Vagina (tissue), 2 donors: ENCODE results near the gene ZNF417. TPM values are rescaled to one million over a fixed set of nuclear protein-coding genes. Genes with fewer than 3 reads are reported as not detected.
"Not testable (repeated sequence)": the region's sequence is repeated elsewhere in the genome, so short reads cannot be mapped to it uniquely, and the experiment has no call there.

Experiments used
- DNase-seq, 2 donors: peaks; one replicate each; pipeline ENCODE4 v3.0.0-alpha.2; 2017; ENCODE audit errors: extremely low spot score in 2 of 2
- H3K27ac ChIP-seq: fragments of 200-600 bp; sonication (generic); one replicate; pipeline ENCODE4 v1.5.1; 2019
- H3K27me3 ChIP-seq: fragments of 200-600 bp; sonication (generic); one replicate; pipeline ENCODE4 v1.5.1; 2019
- H3K36me3 ChIP-seq, 2 donors: fragments of 200-600 bp; sonication (generic); one replicate each; pipeline ENCODE4 v1.5.1; 2017 to 2019
- H3K4me1 ChIP-seq: fragments of 200-600 bp; sonication (generic); one replicate; pipeline ENCODE4 v1.5.1; 2019
- H3K4me3 ChIP-seq, 2 donors: fragments of 200-600 bp; sonication (generic); 1 replicate in 1 of 2; 2 replicates in 1 of 2; pipeline ENCODE4 v1.5.1; 2016 to 2019
- H3K9me3 ChIP-seq: fragments of 200-600 bp; sonication (generic); one replicate; pipeline ENCODE4 v1.5.1; 2019
- POLR2A ChIP-seq, 2 donors: fragments of 450-650 bp; IDR thresholded peaks; one replicate each; pipeline ENCODE4 v1.6.1; 2017; ENCODE audit warnings: antibody characterized with exemption in 2 of 2, mild to moderate bottlenecking in 2 of 2, moderate library complexity in 2 of 2
- POLR2AphosphoS5 ChIP-seq, 2 donors: sonication (generic); formaldehyde crosslinking; IDR thresholded peaks; one replicate each; pipeline ENCODE4 v1.9.0; 2017; ENCODE audit warnings: antibody characterized with exemption in 2 of 2, mild to moderate bottlenecking in 2 of 2, low read depth in 1 of 2; ENCODE audit not compliant: insufficient read depth in 1 of 2
- intact Hi-C: fragments of 100-400 bp; cut with DNase I; formaldehyde crosslinking; loops from one replicate; pipeline ENCODE4 v1.15.1; 2023
- total RNA-seq: library from RNA; depleted of rRNA; stranded (reverse); fragments of >200 nt; gene quantifications from one replicate; pipeline ENCODE4 v1.2.3, GENCODE V29; 2016
- TF ChIP-seq, protein P1 (sequence below), 3 experiments: fragments of 450-650 bp in 2 of 3; fragments of 200-600 bp in 1 of 3; sonication (generic) in 1 of 3; IDR thresholded peaks; one replicate each; pipeline ENCODE4 v1.5.1; 2017 to 2019; ENCODE audit warnings: antibody characterized with exemption in 3 of 3, mild to moderate bottlenecking in 2 of 3, moderate library complexity in 2 of 3

Gene ZNF417
- total RNA-seq, 1 donor from 2014 or later = 7.9 TPM

DNA sequence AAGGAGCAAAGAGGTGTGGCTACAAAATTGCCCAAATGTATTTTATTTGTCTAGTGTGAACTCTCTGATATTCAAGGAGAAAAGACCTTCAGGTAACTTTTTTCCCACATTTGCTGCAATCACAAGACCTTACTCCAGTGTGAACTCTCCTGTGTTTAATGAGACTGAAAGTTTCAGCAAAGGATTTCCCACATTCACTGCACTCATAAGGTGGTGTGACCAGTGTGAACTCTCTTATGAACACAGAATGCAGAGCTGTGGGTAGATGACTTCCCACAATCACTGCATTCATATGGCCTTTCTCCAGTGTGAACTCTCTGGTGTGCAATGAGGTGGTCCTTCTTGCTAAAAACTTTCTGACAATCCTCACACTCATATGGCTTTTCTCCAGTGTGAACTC lies 43.9 kb downstream of the ZNF417 start:
- intact Hi-C loops = no loop called here
- no peak for DNase-seq
- TF ChIP-seq, protein P1, sequence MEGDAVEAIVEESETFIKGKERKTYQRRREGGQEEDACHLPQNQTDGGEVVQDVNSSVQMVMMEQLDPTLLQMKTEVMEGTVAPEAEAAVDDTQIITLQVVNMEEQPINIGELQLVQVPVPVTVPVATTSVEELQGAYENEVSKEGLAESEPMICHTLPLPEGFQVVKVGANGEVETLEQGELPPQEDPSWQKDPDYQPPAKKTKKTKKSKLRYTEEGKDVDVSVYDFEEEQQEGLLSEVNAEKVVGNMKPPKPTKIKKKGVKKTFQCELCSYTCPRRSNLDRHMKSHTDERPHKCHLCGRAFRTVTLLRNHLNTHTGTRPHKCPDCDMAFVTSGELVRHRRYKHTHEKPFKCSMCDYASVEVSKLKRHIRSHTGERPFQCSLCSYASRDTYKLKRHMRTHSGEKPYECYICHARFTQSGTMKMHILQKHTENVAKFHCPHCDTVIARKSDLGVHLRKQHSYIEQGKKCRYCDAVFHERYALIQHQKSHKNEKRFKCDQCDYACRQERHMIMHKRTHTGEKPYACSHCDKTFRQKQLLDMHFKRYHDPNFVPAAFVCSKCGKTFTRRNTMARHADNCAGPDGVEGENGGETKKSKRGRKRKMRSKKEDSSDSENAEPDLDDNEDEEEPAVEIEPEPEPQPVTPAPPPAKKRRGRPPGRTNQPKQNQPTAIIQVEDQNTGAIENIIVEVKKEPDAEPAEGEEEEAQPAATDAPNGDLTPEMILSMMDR (IDR thresholded peaks at IDR 0.05) = no peak
- TF ChIP-seq POLR2A (IDR thresholded peaks at IDR 0.05) (no peak), POLR2AphosphoS5 (IDR thresholded peaks at IDR 0.05; ENCODE audit: insufficient read depth in 1 of 2, low read depth in 1 of 2) (no peak)
- no peaks in the 10 kb centered on the region for H3K4me1 ChIP-seq
- H3K9me3 ChIP-seq = peaks cover 53% of the 10 kb centered on the region
- no peak overlapping the region for H3K4me3 ChIP-seq
- H3K27ac ChIP-seq = no peak overlapping the region
- no peaks in the 10 kb centered on the region for H3K27me3 ChIP-seq
- peaks cover 0 to 29% of the 10 kb centered on the region in 2 donors for H3K36me3 ChIP-seq

DNA sequence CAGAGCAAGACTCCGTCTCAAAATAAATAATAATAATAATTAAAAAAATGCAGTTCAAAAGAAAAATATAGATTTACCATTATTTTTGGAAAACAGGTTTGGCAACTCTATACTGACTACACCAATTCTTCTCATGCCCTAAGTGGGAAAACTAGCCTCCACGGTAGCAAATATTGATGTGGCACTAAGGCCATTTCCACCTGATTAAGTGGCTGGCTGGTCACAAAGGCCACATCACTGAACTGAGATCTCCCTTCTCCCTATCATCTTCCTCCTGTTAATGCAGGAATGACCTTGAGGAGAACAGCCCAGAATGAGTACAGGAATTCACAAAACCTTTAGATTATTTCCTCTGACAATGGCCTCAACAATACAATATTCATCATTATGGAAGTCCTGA lies 46.2 kb downstream of the ZNF417 start:
- no peaks in the 10 kb centered on the region for H3K4me1 ChIP-seq
- no peak for DNase-seq
- no peak overlapping the region for H3K27ac ChIP-seq
- peaks cover 54% of the 10 kb centered on the region for H3K9me3 ChIP-seq
- TF ChIP-seq POLR2A (IDR thresholded peaks at IDR 0.05) = no peak
- H3K4me3 ChIP-seq = no peak overlapping the region
- H3K36me3 ChIP-seq = peaks cover 0 to 37% of the 10 kb centered on the region in 2 donors
- intact Hi-C loops = no loop called here
- no peaks in the 10 kb centered on the region for H3K27me3 ChIP-seq

DNA sequence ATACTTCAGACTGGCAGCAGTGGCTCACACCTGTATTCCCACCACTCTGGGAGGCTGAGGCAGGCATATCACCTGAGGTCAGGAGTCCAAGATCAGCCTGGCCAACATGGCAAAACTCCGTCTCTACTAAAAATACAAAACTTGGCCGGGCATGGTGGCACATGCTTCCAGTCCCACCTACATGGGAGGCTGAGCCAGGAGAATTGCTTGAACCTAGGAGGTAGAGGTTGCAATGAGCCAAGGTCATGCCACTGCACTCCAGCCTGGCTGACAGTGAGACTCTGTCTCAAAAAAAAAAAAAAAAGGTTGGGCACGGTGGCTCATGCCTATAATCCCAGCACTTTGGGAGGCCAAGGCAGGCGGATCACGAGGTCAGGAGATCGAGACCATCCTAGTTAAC lies 46.7 kb downstream of the ZNF417 start:
- intact Hi-C loops, DNase-seq, H3K27me3 ChIP-seq, H3K4me1 ChIP-seq, H3K27ac ChIP-seq, H3K4me3 ChIP-seq: not testable (repeated sequence)
- peaks cover 56% of the 10 kb centered on the region for H3K9me3 ChIP-seq
- peaks cover 5 to 42% of the 10 kb centered on the region in 2 donors for H3K36me3 ChIP-seq

DNA sequence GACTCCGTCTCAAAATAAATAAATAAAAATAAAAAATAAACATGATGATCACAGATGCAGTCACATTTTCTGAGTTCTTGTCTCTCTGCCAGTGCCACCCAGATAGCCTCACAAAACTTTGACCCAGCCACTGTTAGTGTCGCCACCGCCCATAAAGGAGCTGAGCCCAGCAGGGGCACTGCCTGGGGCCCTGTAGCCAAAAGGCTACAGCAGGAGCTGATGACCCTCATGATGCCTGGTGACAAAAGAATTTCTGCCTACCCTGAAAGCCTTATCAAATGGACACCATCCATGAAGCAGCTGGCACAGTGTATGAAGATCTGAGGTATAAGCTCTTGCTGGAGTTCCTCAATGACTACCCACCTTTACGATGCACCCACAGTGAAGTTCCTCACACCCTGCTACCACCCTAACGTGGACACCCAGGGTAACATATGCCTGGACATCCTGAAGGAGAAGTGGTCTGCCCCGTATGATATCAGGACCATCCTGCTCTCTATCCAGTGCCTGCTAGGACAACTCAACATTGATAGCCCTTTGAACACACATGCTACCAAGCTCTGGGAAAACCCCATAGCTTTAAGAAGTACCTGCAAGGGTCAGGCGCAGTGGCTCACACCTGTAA lies 48.4 kb downstream of the ZNF417 start:
- Histone ChIP-seq H3K9me3 (peaks cover 51% of the 10 kb centered on the region), H3K36me3 (peaks cover 6 to 57% of the 10 kb centered on the region in 2 donors), H3K4me1 (no peaks in the 10 kb centered on the region), H3K27me3 (no peaks in the 10 kb centered on the region), H3K27ac (no peak overlapping the region), H3K4me3 (no peak overlapping the region)
- intact Hi-C loops = no loop called here
- no peak for TF ChIP-seq POLR2AphosphoS5 (IDR thresholded peaks at IDR 0.05; ENCODE audit: insufficient read depth in 1 of 2, low read depth in 1 of 2)
- TF ChIP-seq, protein P1 (IDR thresholded peaks at IDR 0.05) = no peak
- TF ChIP-seq POLR2A (IDR thresholded peaks at IDR 0.05) = no peak
- DNase-seq = no peak

Other genes with a start within 250 kb of the ZNF417 start
- not detected for gene ZSCAN4, start 247.7 kb downstream of the ZNF417 start, total RNA-seq
- 16.9 TPM for gene ZNF551, start 234.6 kb downstream of the ZNF417 start, total RNA-seq
- 2.2 TPM for gene ZNF154, start 207.4 kb downstream of the ZNF417 start, total RNA-seq
- gene ZNF671, start 189.0 kb downstream of the ZNF417 start, total RNA-seq = 2.9 TPM
- gene ZNF776, start 169.8 kb downstream of the ZNF417 start, total RNA-seq = 6.9 TPM
- gene ZNF586, start 146.9 kb downstream of the ZNF417 start, total RNA-seq = 24.3 TPM
- 24.1 TPM for gene ZNF552, start 101.7 kb downstream of the ZNF417 start, total RNA-seq
- 17.9 TPM for gene ZNF587B, start 86.3 kb downstream of the ZNF417 start, total RNA-seq
- gene ZNF587, start 66.7 kb downstream of the ZNF417 start, total RNA-seq = 17.7 TPM
- gene ZNF814, start 27.6 kb downstream of the ZNF417 start, total RNA-seq = 13.3 TPM
- gene ZNF418, start 18.8 kb upstream of the ZNF417 start, total RNA-seq = 3.2 TPM
- 3.7 TPM for gene ZNF256, start 31.1 kb upstream of the ZNF417 start, total RNA-seq
- gene C19orf18, start 57.9 kb upstream of the ZNF417 start, total RNA-seq = 2.9 TPM
- 10.1 TPM for gene ZNF606, start 86.2 kb upstream of the ZNF417 start, total RNA-seq
- not detected for gene ZSCAN1, start 117.4 kb upstream of the ZNF417 start, total RNA-seq
- gene ZNF135, start 142.7 kb upstream of the ZNF417 start, total RNA-seq = 5.4 TPM
- 61.4 TPM for gene ZSCAN18, start 181.6 kb upstream of the ZNF417 start, total RNA-seq
- 9.6 TPM for gene ZNF329, start 234.2 kb upstream of the ZNF417 start, total RNA-seq